Measurements from ENCODE around the gene MB21D2.

DNA sequence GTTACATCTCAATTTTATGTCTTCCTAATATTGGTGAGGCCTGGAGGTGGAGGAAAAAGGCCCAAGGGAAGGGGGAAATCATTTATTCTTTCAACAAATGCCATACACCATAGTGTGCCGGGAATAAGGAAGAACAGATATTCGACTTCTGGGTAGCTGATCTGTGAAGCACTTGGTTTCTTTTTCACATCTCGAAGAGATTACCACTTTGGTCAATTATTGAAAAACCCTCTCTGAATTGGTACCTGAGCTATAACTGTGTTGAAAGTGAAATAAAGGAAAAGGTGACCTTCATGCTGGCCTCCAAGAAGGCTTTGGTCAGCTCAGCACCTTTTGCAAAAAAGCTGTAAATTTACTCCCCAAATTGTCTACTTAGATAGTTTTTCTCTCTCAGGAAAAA is 14.2 kb upstream of the MB21D2 start:
- TF ChIP-seq EZH2 (optimal IDR thresholded peaks at IDR 0.05; ENCODE audit: low read depth, low read length) = no peak
- TF ChIP-seq, protein P1, sequence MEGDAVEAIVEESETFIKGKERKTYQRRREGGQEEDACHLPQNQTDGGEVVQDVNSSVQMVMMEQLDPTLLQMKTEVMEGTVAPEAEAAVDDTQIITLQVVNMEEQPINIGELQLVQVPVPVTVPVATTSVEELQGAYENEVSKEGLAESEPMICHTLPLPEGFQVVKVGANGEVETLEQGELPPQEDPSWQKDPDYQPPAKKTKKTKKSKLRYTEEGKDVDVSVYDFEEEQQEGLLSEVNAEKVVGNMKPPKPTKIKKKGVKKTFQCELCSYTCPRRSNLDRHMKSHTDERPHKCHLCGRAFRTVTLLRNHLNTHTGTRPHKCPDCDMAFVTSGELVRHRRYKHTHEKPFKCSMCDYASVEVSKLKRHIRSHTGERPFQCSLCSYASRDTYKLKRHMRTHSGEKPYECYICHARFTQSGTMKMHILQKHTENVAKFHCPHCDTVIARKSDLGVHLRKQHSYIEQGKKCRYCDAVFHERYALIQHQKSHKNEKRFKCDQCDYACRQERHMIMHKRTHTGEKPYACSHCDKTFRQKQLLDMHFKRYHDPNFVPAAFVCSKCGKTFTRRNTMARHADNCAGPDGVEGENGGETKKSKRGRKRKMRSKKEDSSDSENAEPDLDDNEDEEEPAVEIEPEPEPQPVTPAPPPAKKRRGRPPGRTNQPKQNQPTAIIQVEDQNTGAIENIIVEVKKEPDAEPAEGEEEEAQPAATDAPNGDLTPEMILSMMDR (IDR thresholded peaks at IDR 0.05; ENCODE audit: low read length) = no peak

All from MM.1S (cell line).